Measurements from ENCODE around the gene P2RX7. TPM values are rescaled to one million over a fixed set of nuclear protein-coding genes. Genes with fewer than 3 reads are reported as not detected.

The P2RX7 gene
- total and polyA plus RNA-seq, 2 donors (not counting 3 experiments of a cell fraction or from before 2014, with no cell fraction given): 1.3 to 8.1 TPM

GRCh38 chr12:121218588-121219352, 86.1 kb downstream of the P2RX7 start:
- no peak overlapping the region for H3K4me3 ChIP-seq (replicated peaks in 1 of 3; ENCODE audit: insufficient read depth in 1 of 3, low read depth in 1 of 3, low read length in 3 of 3)
- H3K4me1 ChIP-seq (ENCODE audit: control insufficient read depth, extremely low read depth, insufficient read depth, low read length): peaks cover 15% of the 10 kb centered on the region
- no peaks in the 10 kb centered on the region for H3K79me2 ChIP-seq (ENCODE audit: control insufficient read depth, insufficient read depth, low read length)
- CTCF ChIA-PET: no interaction called here
- H3K9ac ChIP-seq (replicated peaks; ENCODE audit: extremely low read depth, insufficient read depth, low read length): no peak overlapping the region
- H3K4me2 ChIP-seq (ENCODE audit: insufficient read depth, low read length): no peak overlapping the region
- FAIRE-seq (no peak), DNase-seq (ENCODE audit: low read depth, low spot score) (no peak)
- no peak overlapping the region for H3K27ac ChIP-seq (ENCODE audit: insufficient read depth, low read depth, low read length)
- H3K27me3 ChIP-seq (ENCODE audit: control insufficient read depth in 2 of 2, insufficient read depth in 2 of 2, low read length in 2 of 2): no peaks in the 10 kb centered on the region
- dilution Hi-C loops (cut with MboI; ENCODE audit: extremely low pct_ligation_motif_present, low sequenced_read_pairs) (no loop called here), intact Hi-C loops (cut with micrococcal nuclease) (no loop called here)
- POLR2A ChIA-PET: no interaction called here
- H3K36me3 ChIP-seq (ENCODE audit: control insufficient read depth in 2 of 2, extremely low read depth in 1 of 2, insufficient read depth in 2 of 2, low read length in 2 of 2): peaks cover 0 to 6% of the 10 kb centered on the region in 2 experiments
- no TSS peak for BruUV-seq (replicated peaks)
- H3K9me1 ChIP-seq (replicated peaks; ENCODE audit: control insufficient read depth, extremely low read depth, insufficient read depth, low read length): no peaks in the 10 kb centered on the region
- TF ChIP-seq POLR2AphosphoS5 (IDR thresholded peaks at IDR 0.05; ENCODE audit: insufficient read depth, low read depth, low read length) (no peak), CTCF (IDR thresholded peaks at IDR 0.05; ENCODE audit: extremely low read depth in 1 of 2, insufficient read depth in 1 of 2, low read depth in 1 of 2, low read length in 2 of 2) (no peak), EZH2 (IDR thresholded peaks at IDR 0.05; ENCODE audit: borderline replicate concordance, low read depth, low read length, severe bottlenecking) (no peak), GATA2 (IDR thresholded peaks at IDR 0.05; ENCODE audit: insufficient read depth, insufficient read length, low read depth, low read length) (no peak), JUN (IDR thresholded peaks at IDR 0.05; ENCODE audit: borderline replicate concordance, insufficient read depth, insufficient read length, low read depth) (no peak), POLR2A (IDR thresholded peaks at IDR 0.05; ENCODE audit: low read depth, low read length) (no peak), FOS (IDR thresholded peaks at IDR 0.05; ENCODE audit: borderline replicate concordance, insufficient read depth, low read length) (no peak), MYC (IDR thresholded peaks at IDR 0.05; ENCODE audit: low read depth, low read length) (no peak)
- TF ChIP-seq, protein P1, sequence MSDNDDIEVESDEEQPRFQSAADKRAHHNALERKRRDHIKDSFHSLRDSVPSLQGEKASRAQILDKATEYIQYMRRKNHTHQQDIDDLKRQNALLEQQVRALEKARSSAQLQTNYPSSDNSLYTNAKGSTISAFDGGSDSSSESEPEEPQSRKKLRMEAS (IDR thresholded peaks at IDR 0.05; ENCODE audit: insufficient read depth, insufficient read length): no peak
- H2AFZ ChIP-seq (ENCODE audit: low read depth, low read length): no peak overlapping the region
- H4K20me1 ChIP-seq (replicated peaks; ENCODE audit: control insufficient read depth, extremely low read depth, insufficient read depth, low read length): no peaks in the 10 kb centered on the region
- no peaks in the 10 kb centered on the region for H3K9me3 ChIP-seq (replicated peaks; ENCODE audit: control insufficient read depth, insufficient read depth, low read length)

Measured in endothelial cell of umbilical vein (primary cell).